ENCODE measurements around the gene PIP5K1A.
"Not testable (repeated sequence)": the region's sequence is repeated elsewhere in the genome, so short reads cannot be mapped to it uniquely, and the experiment has no call there.

Gene PIP5K1A

GRCh38 chr1:151254217-151255213 lies 56.2 kb downstream of the PIP5K1A start, which contains the start of gene PSMD4:
PSMD4 (plus strand) TSS chr1:151254734; CDS start chr1:151254783, 49 bp downstream.
- peak; percentile 98 for DNase-seq

- DNase-seq: no peak
Observed at GRCh38 chr1:151255381-151255780, 57.0 kb downstream of the PIP5K1A start.

- DNase-seq: no peak
Observed at GRCh38 chr1:151259351-151259750, 61.0 kb downstream of the PIP5K1A start.

- DNase-seq: no peak
Observed at GRCh38 chr1:151265446-151266236, 67.3 kb downstream of the PIP5K1A start.

GRCh38 chr1:151266315-151266714 lies 68.0 kb downstream of the PIP5K1A start:
- DNase-seq: no peak

- DNase-seq: no peak
Observed at GRCh38 chr1:151266821-151267220, 68.5 kb downstream of the PIP5K1A start.

GRCh38 chr1:151267760-151268159 lies 69.4 kb downstream of the PIP5K1A start:
- no peak for DNase-seq

- DNase-seq: no peak
Observed at GRCh38 chr1:151273924-151274466, 75.6 kb downstream of the PIP5K1A start.

GRCh38 chr1:151275341-151275740 lies 77.0 kb downstream of the PIP5K1A start:
- not testable (repeated sequence) for DNase-seq

GRCh38 chr1:151277249-151277648 lies 78.9 kb downstream of the PIP5K1A start:
- no peak for DNase-seq

- DNase-seq: peak; percentile 98
Observed at GRCh38 chr1:151281225-151281968, 83.0 kb downstream of the PIP5K1A start.

GRCh38 chr1:151281969-151282882 lies 83.9 kb downstream of the PIP5K1A start, which contains the start of gene ZNF687:
ZNF687 (plus strand) TSS chr1:151282299; CDS start chr1:151286292, 3,993 bp downstream.
- peak; percentile 100 for DNase-seq

GRCh38 chr1:151282883-151283725 lies 84.8 kb downstream of the PIP5K1A start:
- DNase-seq: peak; percentile 55

GRCh38 chr1:151284013-151284577 lies 85.7 kb downstream of the PIP5K1A start:
- no peak for DNase-seq

- no peak for DNase-seq
Observed at GRCh38 chr1:151286619-151287340, 88.4 kb downstream of the PIP5K1A start.

- DNase-seq: no peak
Observed at GRCh38 chr1:151287341-151287699, 89.0 kb downstream of the PIP5K1A start.

GRCh38 chr1:151287767-151288500 lies 89.6 kb downstream of the PIP5K1A start:
- DNase-seq: no peak

GRCh38 chr1:151288502-151288901 lies 90.2 kb downstream of the PIP5K1A start:
- DNase-seq: no peak

Data from right hindlimb (tissue), 1 donor.